ENCODE measurements around the gene RNF26. TPM values are rescaled to one million over a fixed set of nuclear protein-coding genes. Genes with fewer than 3 reads are reported as not detected.

The RNF26 gene
- total RNA-seq, 3 donors from 2014 or later, result 20.7 to 24.7 (median 23.7) TPM

- Histone ChIP-seq H3K9me3 (no peaks in the 10 kb centered on the region), H3K4me1 (ENCODE audit: low read depth) (peaks cover 27% of the 10 kb centered on the region), H3K36me3 (ENCODE audit: low read depth) (no peaks in the 10 kb centered on the region), H3K4me3 (peak overlapping the region; percentile 19)
- ATAC-seq, result peak; percentile 61
- DNase-seq, result peak; percentile 66 to 81 (median 69)
- intact Hi-C loops (cut with DNase I, micrococcal nuclease), result no loop called here
- TF ChIP-seq CTCF (IDR thresholded peaks at IDR 0.05), result no peak
Measured at GRCh38 chr11:119363851-119364590, 29.7 kb downstream of the RNF26 start.

GRCh38 chr11:119365071-119365591 lies 30.8 kb downstream of the RNF26 start:
- TF ChIP-seq CTCF (IDR thresholded peaks at IDR 0.05), result no peak
- DNase-seq (no peak), ATAC-seq (no peak)
- Histone ChIP-seq H3K36me3 (ENCODE audit: low read depth) (no peaks in the 10 kb centered on the region), H3K4me3 (no peak overlapping the region), H3K9me3 (no peaks in the 10 kb centered on the region), H3K4me1 (ENCODE audit: low read depth) (peaks cover 36% of the 10 kb centered on the region)
- intact Hi-C loops (cut with DNase I, micrococcal nuclease), result no loop called here

GRCh38 chr11:119366690-119367620 lies 32.6 kb downstream of the RNF26 start:
- peaks cover 51% of the 10 kb centered on the region for H3K4me1 ChIP-seq (ENCODE audit: low read depth)
- TF ChIP-seq CTCF (IDR thresholded peaks at IDR 0.05), result no peak

GRCh38 chr11:119367661-119368120 lies 33.4 kb downstream of the RNF26 start:
- ATAC-seq (no peak), DNase-seq (peak in 2 of 3 donors; percentile 53 to 60)
- Histone ChIP-seq H3K4me1 (ENCODE audit: low read depth) (peaks cover 51% of the 10 kb centered on the region), H3K4me3 (no peak overlapping the region), H3K36me3 (ENCODE audit: low read depth) (no peaks in the 10 kb centered on the region), H3K9me3 (no peaks in the 10 kb centered on the region)
- no peak for TF ChIP-seq CTCF (IDR thresholded peaks at IDR 0.05)
- intact Hi-C loops (cut with DNase I, micrococcal nuclease), result no loop called here

More at GRCh38 chr11:119366690-119367620, 32.6 kb downstream of the RNF26 start:
- no peaks in the 10 kb centered on the region for H3K9me3 ChIP-seq
- H3K4me3 ChIP-seq, result no peak overlapping the region
- H3K36me3 ChIP-seq (ENCODE audit: low read depth), result no peaks in the 10 kb centered on the region
- no peak for DNase-seq
- intact Hi-C loops (cut with DNase I, micrococcal nuclease), result no loop called here
- no peak for ATAC-seq

GRCh38 chr11:119368121-119369034 lies 34.1 kb downstream of the RNF26 start:
- TF ChIP-seq CTCF (IDR thresholded peaks at IDR 0.05), result no peak
- DNase-seq, result peak; percentile 84 to 93 (median 92)
- Histone ChIP-seq H3K9me3 (no peaks in the 10 kb centered on the region), H3K36me3 (ENCODE audit: low read depth) (no peaks in the 10 kb centered on the region), H3K4me1 (ENCODE audit: low read depth) (peaks cover 51% of the 10 kb centered on the region), H3K4me3 (no peak overlapping the region)
- intact Hi-C loops (cut with DNase I, micrococcal nuclease), result no loop called here
- peak; percentile 75 for ATAC-seq
